ENCODE results near the gene PITX1. TPM values are rescaled to one million over a fixed set of nuclear protein-coding genes. Genes with fewer than 3 reads are reported as not detected.

PITX1 gene
- total and polyA plus RNA-seq, 2 donors (not counting 1 experiment from before 2014, with no cell fraction given), result 1.7 to 3.1 TPM

DNA sequence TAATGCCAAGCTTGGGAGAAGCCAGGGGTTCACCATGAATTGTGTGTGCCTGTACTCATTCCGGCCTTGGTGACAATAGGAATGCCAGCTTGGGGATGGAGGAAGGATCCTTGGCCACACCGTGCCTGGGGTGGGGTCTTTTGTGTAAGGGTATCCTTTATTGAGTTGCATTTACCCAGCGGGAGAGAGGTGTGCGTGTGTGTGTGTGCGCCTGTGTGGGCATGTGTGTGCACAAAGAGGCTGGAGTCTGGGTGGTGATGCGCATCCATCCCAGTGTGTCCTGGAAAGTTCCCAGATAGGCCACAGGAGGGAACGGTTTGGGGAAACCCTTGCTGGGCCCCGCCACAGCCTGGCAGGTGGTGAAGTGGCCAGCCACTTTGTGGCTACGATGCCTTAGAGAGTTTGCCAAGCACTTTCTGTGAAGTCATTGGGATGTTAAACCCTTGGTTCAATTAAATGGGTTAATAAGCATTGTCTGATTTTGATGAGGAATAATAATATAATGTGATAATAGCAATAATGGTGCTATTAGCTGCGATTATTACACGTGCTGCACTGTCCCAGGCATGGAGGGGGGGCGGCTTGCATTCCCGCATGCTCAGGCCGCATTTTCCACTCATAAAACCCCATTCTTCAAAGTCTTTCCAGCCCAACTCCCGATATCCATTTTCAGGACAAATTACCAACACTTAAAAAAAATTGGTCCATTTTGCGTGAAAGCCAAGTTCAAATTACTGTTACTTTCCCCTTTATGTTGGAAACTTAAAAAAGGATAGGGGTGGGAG lies 13.7 kb downstream of the PITX1 start:
- Histone ChIP-seq H3K9me3 (ENCODE audit: control insufficient read depth, insufficient read depth, low read depth, low read length) (no peaks in the 10 kb centered on the region), H3K27ac (ENCODE audit: insufficient read depth, low read length) (no peak overlapping the region), H3K9ac (ENCODE audit: insufficient read depth, low read length) (no peak overlapping the region), H3K79me2 (ENCODE audit: control insufficient read depth, insufficient read depth, low read length) (no peaks in the 10 kb centered on the region), H3K27me3 (ENCODE audit: control insufficient read depth, insufficient read depth, low read length) (no peaks in the 10 kb centered on the region), H3K4me1 (ENCODE audit: control insufficient read depth, extremely low read depth, insufficient read depth, low read length) (no peaks in the 10 kb centered on the region), H3K4me3 (replicated peaks in 1 of 4; ENCODE audit: control extremely low read depth in 1 of 4, insufficient read depth in 1 of 4, low read depth in 3 of 4, low read length in 4 of 4) (no peak overlapping the region), H4K20me1 (ENCODE audit: control insufficient read depth, extremely low read depth, insufficient read depth, low read length) (no peaks in the 10 kb centered on the region), H3K36me3 (ENCODE audit: control insufficient read depth, insufficient read depth, low read length) (no peaks in the 10 kb centered on the region), H2AFZ (ENCODE audit: low read length) (no peak overlapping the region), H3K4me2 (ENCODE audit: extremely low read depth, insufficient read depth, low read length) (no peak overlapping the region)
- TF ChIP-seq, protein P1, sequence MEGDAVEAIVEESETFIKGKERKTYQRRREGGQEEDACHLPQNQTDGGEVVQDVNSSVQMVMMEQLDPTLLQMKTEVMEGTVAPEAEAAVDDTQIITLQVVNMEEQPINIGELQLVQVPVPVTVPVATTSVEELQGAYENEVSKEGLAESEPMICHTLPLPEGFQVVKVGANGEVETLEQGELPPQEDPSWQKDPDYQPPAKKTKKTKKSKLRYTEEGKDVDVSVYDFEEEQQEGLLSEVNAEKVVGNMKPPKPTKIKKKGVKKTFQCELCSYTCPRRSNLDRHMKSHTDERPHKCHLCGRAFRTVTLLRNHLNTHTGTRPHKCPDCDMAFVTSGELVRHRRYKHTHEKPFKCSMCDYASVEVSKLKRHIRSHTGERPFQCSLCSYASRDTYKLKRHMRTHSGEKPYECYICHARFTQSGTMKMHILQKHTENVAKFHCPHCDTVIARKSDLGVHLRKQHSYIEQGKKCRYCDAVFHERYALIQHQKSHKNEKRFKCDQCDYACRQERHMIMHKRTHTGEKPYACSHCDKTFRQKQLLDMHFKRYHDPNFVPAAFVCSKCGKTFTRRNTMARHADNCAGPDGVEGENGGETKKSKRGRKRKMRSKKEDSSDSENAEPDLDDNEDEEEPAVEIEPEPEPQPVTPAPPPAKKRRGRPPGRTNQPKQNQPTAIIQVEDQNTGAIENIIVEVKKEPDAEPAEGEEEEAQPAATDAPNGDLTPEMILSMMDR (conservative IDR thresholded peaks at IDR 0.05 in 1 of 2, IDR thresholded peaks at IDR 0.05 in 1 of 2; ENCODE audit: low read depth in 1 of 2, low read length in 2 of 2), result no peak
- TF ChIP-seq EZH2 (IDR thresholded peaks at IDR 0.05; ENCODE audit: low read length, missing control alignments), result no peak
- no peak for DNase-seq (ENCODE audit: low read depth in 2 of 2)

DNA sequence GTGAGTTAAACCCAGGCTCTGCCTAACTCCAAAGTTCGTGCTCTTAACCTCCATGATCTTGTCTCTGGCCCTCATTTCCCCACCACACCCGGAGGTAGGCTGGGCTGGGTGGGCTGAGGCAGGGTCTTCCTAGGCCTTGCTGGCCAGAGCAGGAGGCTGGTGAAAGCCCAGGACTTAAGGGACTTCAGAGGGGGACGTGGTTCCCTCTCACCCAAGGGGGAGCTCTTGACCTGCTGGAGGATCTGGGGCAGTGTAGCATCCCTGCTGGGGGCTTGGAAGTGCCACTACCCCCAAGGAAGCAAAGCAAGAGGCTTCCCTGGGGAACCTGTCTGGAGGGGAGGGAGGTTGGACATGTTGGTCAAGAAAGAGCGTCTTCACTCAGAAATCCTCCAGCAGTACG lies 14.7 kb downstream of the PITX1 start:
- no peaks in the 10 kb centered on the region for H3K9me3 ChIP-seq (ENCODE audit: control insufficient read depth, insufficient read depth, low read depth, low read length)
- no peak overlapping the region for H3K4me3 ChIP-seq (replicated peaks in 1 of 4; ENCODE audit: control extremely low read depth in 1 of 4, insufficient read depth in 1 of 4, low read depth in 3 of 4, low read length in 4 of 4)
- no peaks in the 10 kb centered on the region for H3K79me2 ChIP-seq (ENCODE audit: control insufficient read depth, insufficient read depth, low read length)
- H3K4me1 ChIP-seq (ENCODE audit: control insufficient read depth, extremely low read depth, insufficient read depth, low read length), result no peaks in the 10 kb centered on the region
- no peak for DNase-seq (ENCODE audit: low read depth in 2 of 2)
- H3K9ac ChIP-seq (ENCODE audit: insufficient read depth, low read length), result no peak overlapping the region
- H3K36me3 ChIP-seq (ENCODE audit: control insufficient read depth, insufficient read depth, low read length), result no peaks in the 10 kb centered on the region
- H3K4me2 ChIP-seq (ENCODE audit: extremely low read depth, insufficient read depth, low read length), result no peak overlapping the region
- no peaks in the 10 kb centered on the region for H4K20me1 ChIP-seq (ENCODE audit: control insufficient read depth, extremely low read depth, insufficient read depth, low read length)
- no peak overlapping the region for H3K27ac ChIP-seq (ENCODE audit: insufficient read depth, low read length)
- no peak overlapping the region for H2AFZ ChIP-seq (ENCODE audit: low read length)
- H3K27me3 ChIP-seq (ENCODE audit: control insufficient read depth, insufficient read depth, low read length), result no peaks in the 10 kb centered on the region
- no peak for TF ChIP-seq EZH2 (IDR thresholded peaks at IDR 0.05; ENCODE audit: low read length, missing control alignments)
- TF ChIP-seq, protein P1 (conservative IDR thresholded peaks at IDR 0.05 in 1 of 2, IDR thresholded peaks at IDR 0.05 in 1 of 2; ENCODE audit: low read depth in 1 of 2, low read length in 2 of 2), result no peak

DNA sequence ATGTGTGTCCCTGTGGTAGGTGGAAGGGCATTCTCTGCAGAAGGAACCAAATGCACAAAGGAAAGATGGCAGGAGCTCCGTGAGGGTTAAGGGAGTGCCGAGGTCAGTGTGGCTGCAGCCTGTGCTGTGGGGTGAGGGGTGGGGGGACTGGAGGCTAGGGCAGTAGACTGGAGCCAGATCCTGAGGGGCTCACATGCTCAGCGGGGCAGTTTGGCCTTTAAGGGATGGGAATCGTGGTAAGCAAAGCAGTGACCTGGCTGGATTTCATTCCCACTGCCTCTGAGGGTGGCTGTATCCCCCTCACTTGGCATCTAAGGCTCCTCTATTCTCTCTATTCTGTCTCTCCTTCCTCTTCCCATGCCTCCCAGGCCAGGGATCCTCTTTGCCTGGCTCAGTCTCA lies 15.6 kb downstream of the PITX1 start:
- Histone ChIP-seq H2AFZ (ENCODE audit: low read length) (no peak overlapping the region), H3K79me2 (ENCODE audit: control insufficient read depth, insufficient read depth, low read length) (no peaks in the 10 kb centered on the region), H3K9me3 (ENCODE audit: control insufficient read depth, insufficient read depth, low read depth, low read length) (no peaks in the 10 kb centered on the region), H3K9ac (ENCODE audit: insufficient read depth, low read length) (no peak overlapping the region), H4K20me1 (ENCODE audit: control insufficient read depth, extremely low read depth, insufficient read depth, low read length) (no peaks in the 10 kb centered on the region), H3K4me1 (ENCODE audit: control insufficient read depth, extremely low read depth, insufficient read depth, low read length) (no peaks in the 10 kb centered on the region), H3K36me3 (ENCODE audit: control insufficient read depth, insufficient read depth, low read length) (no peaks in the 10 kb centered on the region), H3K27me3 (ENCODE audit: control insufficient read depth, insufficient read depth, low read length) (no peaks in the 10 kb centered on the region), H3K27ac (ENCODE audit: insufficient read depth, low read length) (no peak overlapping the region), H3K4me3 (replicated peaks in 1 of 4; ENCODE audit: control extremely low read depth in 1 of 4, insufficient read depth in 1 of 4, low read depth in 3 of 4, low read length in 4 of 4) (no peak overlapping the region), H3K4me2 (ENCODE audit: extremely low read depth, insufficient read depth, low read length) (no peak overlapping the region)
- TF ChIP-seq, protein P1 (conservative IDR thresholded peaks at IDR 0.05 in 1 of 2, IDR thresholded peaks at IDR 0.05 in 1 of 2; ENCODE audit: low read depth in 1 of 2, low read length in 2 of 2), result no peak
- TF ChIP-seq EZH2 (IDR thresholded peaks at IDR 0.05; ENCODE audit: low read length, missing control alignments), result no peak
- no peak for DNase-seq (ENCODE audit: low read depth in 2 of 2)

Measured in fibroblast of lung (primary cell).